H9 (cell line): ENCODE results near the gene KCNH2. TPM values are rescaled to one million over a fixed set of nuclear protein-coding genes. Genes with fewer than 3 reads are reported as not detected.

Source experiments
- DNase-seq: peaks from one replicate; pipeline ENCODE4 v3.0.0-alpha.2; 2017
- H2AFZ ChIP-seq: one replicate; pipeline ENCODE4 v1.6.1; 2013; ENCODE audit warnings: mild to moderate bottlenecking, low read length, control low read depth, moderate library complexity
- H2AK5ac ChIP-seq: 2 replicates; pipeline ENCODE4 v1.6.1; 2013; ENCODE audit warnings: low read length, control low read depth, mixed read lengths; ENCODE audit not compliant: insufficient read length
- H2BK120ac ChIP-seq: one replicate; pipeline ENCODE4 v1.6.1; 2013; ENCODE audit warnings: low read depth, mild to moderate bottlenecking, low read length, control low read depth, inconsistent platforms; ENCODE audit not compliant: poor library complexity, severe bottlenecking
- H2BK12ac ChIP-seq: 2 replicates; pipeline ENCODE4 v1.6.1; 2013; ENCODE audit warnings: low read length, control low read depth, mixed read lengths, low read depth; ENCODE audit not compliant: insufficient read length
- H2BK15ac ChIP-seq: 2 replicates; pipeline ENCODE4 v1.6.1; 2013; ENCODE audit warnings: low read depth, low read length, control low read depth
- H2BK20ac ChIP-seq: one replicate; pipeline ENCODE4 v1.6.1; 2013; ENCODE audit warnings: low read depth, mild to moderate bottlenecking, low read length, control low read depth, inconsistent platforms; ENCODE audit not compliant: poor library complexity, severe bottlenecking
- H2BK5ac ChIP-seq: 2 replicates; pipeline ENCODE4 v1.6.1; 2013; ENCODE audit warnings: low read length, control low read depth, mixed read lengths; ENCODE audit not compliant: insufficient read length
- H3K14ac ChIP-seq: 2 replicates; pipeline ENCODE4 v1.6.1; 2013; ENCODE audit warnings: low read length, control low read depth; ENCODE audit not compliant: insufficient read depth
- H3K18ac ChIP-seq: 2 replicates; pipeline ENCODE4 v1.6.1; 2013; ENCODE audit warnings: low read depth, mild to moderate bottlenecking, mixed read lengths, low read length, control low read depth; ENCODE audit not compliant: insufficient read length
- H3K23ac ChIP-seq: 2 replicates; pipeline ENCODE4 v1.6.1; 2013; ENCODE audit warnings: low read length, control low read depth, mixed read lengths, low read depth; ENCODE audit not compliant: insufficient read length
- H3K23me2 ChIP-seq: 2 replicates; pipeline ENCODE4 v1.6.1; 2013; ENCODE audit warnings: low read depth, mild to moderate bottlenecking, mixed read lengths, low read length, control low read depth; ENCODE audit not compliant: insufficient read length, poor library complexity, severe bottlenecking
- H3K27ac ChIP-seq: 2 replicates; pipeline ENCODE4 v1.5.1; 2013; ENCODE audit warnings: low read length, control low read depth, mixed read lengths, low read depth; ENCODE audit not compliant: insufficient read length
- H3K27me3 ChIP-seq: 2 replicates; pipeline ENCODE4 v1.6.1; 2013; ENCODE audit warnings: low read length, control low read depth, inconsistent platforms; ENCODE audit not compliant: insufficient read depth
- H3K4ac ChIP-seq: 2 replicates; pipeline ENCODE4 v1.6.1; 2013; ENCODE audit warnings: low read depth, mild to moderate bottlenecking, control low read depth, inconsistent platforms, low read length, moderate library complexity
- H3K4me1 ChIP-seq: 2 replicates; pipeline ENCODE4 v1.6.1; 2013; ENCODE audit warnings: low read length, control low read depth, inconsistent platforms; ENCODE audit not compliant: insufficient read depth
- H3K4me2 ChIP-seq: 2 replicates; pipeline ENCODE4 v1.6.1; 2013; ENCODE audit warnings: low read length, control low read depth, mixed read lengths; ENCODE audit not compliant: insufficient read length, insufficient read depth
- H3K56ac ChIP-seq: 2 replicates; pipeline ENCODE4 v1.6.1; 2013; ENCODE audit warnings: low read depth, mild to moderate bottlenecking, mixed read lengths, low read length, control low read depth; ENCODE audit not compliant: insufficient read length
- H3K79me1 ChIP-seq: 2 replicates; pipeline ENCODE4 v1.6.1; 2013; ENCODE audit warnings: low read depth, mild to moderate bottlenecking, moderate library complexity, low read length, control low read depth, inconsistent platforms; ENCODE audit not compliant: insufficient read depth, poor library complexity, severe bottlenecking
- H3K79me2 ChIP-seq: 2 replicates; pipeline ENCODE4 v1.6.1; 2013; ENCODE audit warnings: low read length, control low read depth, inconsistent platforms; ENCODE audit not compliant: insufficient read depth
- H3K9ac ChIP-seq: 2 replicates; pipeline ENCODE4 v1.6.1; 2013; ENCODE audit warnings: low read length, control low read depth, mixed read lengths; ENCODE audit not compliant: insufficient read length; ENCODE audit errors: extremely low read depth
- H3K9me3 ChIP-seq: one replicate; pipeline ENCODE4 v1.6.1; 2013; ENCODE audit warnings: low read depth, low read length, inconsistent platforms; ENCODE audit not compliant: control insufficient read depth
- H3T11ph ChIP-seq: one replicate; pipeline ENCODE4 v1.6.1; 2013; ENCODE audit warnings: mild to moderate bottlenecking, low read length, control low read depth, inconsistent platforms
- H4K20me1 ChIP-seq: one replicate; pipeline ENCODE4 v1.6.1; 2013; ENCODE audit not compliant: control insufficient read depth, insufficient read length, insufficient read depth
- H4K5ac ChIP-seq: 2 replicates; pipeline ENCODE4 v1.6.1; 2013; ENCODE audit warnings: low read depth, mild to moderate bottlenecking, mixed read lengths, low read length, control low read depth; ENCODE audit not compliant: insufficient read length
- H4K8ac ChIP-seq: replicated peaks from 2 replicates; pipeline ENCODE4 v1.6.1; 2013; ENCODE audit warnings: low read length, control low read depth, mixed read lengths, low read depth; ENCODE audit not compliant: insufficient read length
- H4K91ac ChIP-seq: 2 replicates; pipeline ENCODE4 v1.6.1; 2013; ENCODE audit warnings: low read depth, mild to moderate bottlenecking, moderate library complexity, mixed read lengths, low read length, control low read depth; ENCODE audit not compliant: insufficient read length
- H3K27ac Mint-ChIP-seq, 3 experiments: 2 replicates in 2 of 3; 3 replicates in 1 of 3; pipeline ENCODE4 v1.8.0; 2020 to 2021; ENCODE audit warnings: mixed read lengths in 3 of 3, mild to moderate bottlenecking in 1 of 3, moderate library complexity in 1 of 3
- H3K27me3 Mint-ChIP-seq: 2 replicates; pipeline ENCODE4 v1.8.0; 2021; ENCODE audit warnings: low read depth, mild to moderate bottlenecking, moderate library complexity, mixed read lengths
- H3K36me3 Mint-ChIP-seq, 3 experiments: 2 replicates in 2 of 3; 3 replicates in 1 of 3; pipeline ENCODE4 v1.8.0; 2020 to 2021; ENCODE audit warnings: low read depth in 3 of 3, mixed read lengths in 3 of 3; ENCODE audit not compliant: insufficient read depth in 1 of 3
- H3K4me1 Mint-ChIP-seq, 2 experiments: 2 replicates each; pipeline ENCODE4 v1.8.0; 2020; ENCODE audit warnings: mixed read lengths in 2 of 2
- H3K4me3 Mint-ChIP-seq, 2 experiments: 2 replicates in 1 of 2; 3 replicates in 1 of 2; pipeline ENCODE4 v1.8.0; 2020 to 2021; ENCODE audit warnings: mild to moderate bottlenecking in 2 of 2, mixed read lengths in 2 of 2, moderate library complexity in 1 of 2
- H3K9me3 Mint-ChIP-seq, 2 experiments: 2 replicates in 1 of 2; 3 replicates in 1 of 2; pipeline ENCODE4 v1.8.0; 2020; ENCODE audit warnings: mild to moderate bottlenecking in 2 of 2, mixed read lengths in 2 of 2, moderate library complexity in 1 of 2
- CTCF ChIP-seq: fragments of 200-600 bp; sonication (generic); conservative IDR thresholded peaks from 3 replicates; pipeline ENCODE4 v1.8.0; 2021; ENCODE audit warnings: antibody characterized with exemption, mild to moderate bottlenecking
- WGBS: extraction: QIAGEN DNeasy Blood & Tissue Kit; methylation state at CpG from one replicate; pipeline ENCODE4 v1.1.7; 2013; ENCODE audit warnings: missing lambda C conversion rate, low lambda C conversion rate, mixed read lengths; ENCODE audit not compliant: insufficient read length; ENCODE audit errors: extremely low coverage; 5-methylcytosine and 5-hydroxymethylcytosine counted together
- total RNA-seq: library from RNA; stranded (reverse); gene quantifications from 2 replicates; pipeline ENCODE4 v1.2.1, GENCODE V29; 2021

The KCNH2 gene
- total RNA-seq, 1 experiment from 2014 or later: 4.5 TPM

DNA sequence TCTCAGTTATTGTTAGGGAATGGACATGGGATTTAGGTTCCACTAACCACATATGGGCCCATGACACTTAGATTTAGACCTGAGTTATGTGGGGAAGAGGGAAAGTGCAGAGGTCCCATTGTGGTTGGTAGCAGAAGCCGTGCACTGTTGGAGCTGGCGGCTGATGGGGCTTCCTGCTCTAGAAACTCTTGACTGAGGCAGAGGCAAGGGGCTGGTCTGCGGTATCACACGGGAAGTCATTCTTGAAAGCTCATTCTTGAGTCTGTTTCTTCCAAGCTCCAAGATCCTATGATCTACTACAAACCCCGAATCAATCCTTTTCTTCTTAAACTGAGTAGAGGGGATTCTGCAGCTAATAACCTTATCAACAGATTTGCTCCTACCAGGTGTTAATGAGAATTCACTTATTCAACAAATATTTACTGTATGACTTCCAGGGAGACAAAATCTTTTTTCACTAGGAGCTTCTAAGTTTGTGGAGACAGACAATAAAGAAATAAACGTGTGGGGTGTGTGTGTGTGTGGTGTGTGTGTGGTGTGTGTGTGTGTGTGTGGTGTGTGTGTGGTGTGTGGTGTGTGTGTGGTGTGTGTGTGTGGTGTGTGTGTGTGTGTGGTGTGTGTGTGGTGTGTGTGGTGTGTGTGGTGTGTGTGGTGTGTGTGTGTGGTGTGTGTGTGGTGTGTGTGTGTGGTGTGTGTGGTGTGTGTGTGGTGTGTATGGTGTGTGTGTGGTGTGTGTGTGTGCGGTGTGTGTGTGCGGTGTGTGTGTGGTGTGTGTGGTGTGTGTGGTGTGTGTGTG, 68.7 kb downstream of the KCNH2 start:
- Histone ChIP-seq H3K79me2 (no peaks in the 10 kb centered on the region), H4K20me1 (no peaks in the 10 kb centered on the region), H2AK5ac (no peak overlapping the region), H3K9ac (no peak overlapping the region), H3T11ph (no peak overlapping the region), H3K18ac (no peak overlapping the region), H3K79me1 (no peaks in the 10 kb centered on the region), H2BK12ac (no peak overlapping the region), H2AFZ (no peak overlapping the region), H3K4me2 (no peak overlapping the region), H3K9me3 (no peaks in the 10 kb centered on the region), H3K27me3 (no peaks in the 10 kb centered on the region), H2BK20ac (no peak overlapping the region), H4K91ac (no peak overlapping the region), H3K27ac (no peak overlapping the region), H3K4me1 (peaks cover 2% of the 10 kb centered on the region; the same call in 1 of the 2 replicates), H3K14ac (no peak overlapping the region), H2BK120ac (no peak overlapping the region), H3K23ac (no peak overlapping the region), H3K4ac (no peak overlapping the region), H4K8ac (no peak overlapping the region), H2BK5ac (no peak overlapping the region), H3K23me2 (no peaks in the 10 kb centered on the region), H3K56ac (no peak overlapping the region), H4K5ac (no peak overlapping the region), H2BK15ac (no peak overlapping the region)
- Mint-ChIP-seq H3K9me3 (peaks cover 0 to 3% of the 10 kb centered on the region in 2 experiments; a peak in 2 of 5 replicates), H3K4me3 (no peak overlapping the region), H3K4me1 (peaks cover 14 to 15% of the 10 kb centered on the region in 2 experiments), H3K27ac (no peak overlapping the region), H3K36me3 (no peaks in the 10 kb centered on the region), H3K27me3 (peaks cover 54% of the 10 kb centered on the region)
- no peak for TF ChIP-seq CTCF
- no peak for DNase-seq
- no CpG with 5 or more reads among the region's 8 CpGs for WGBS
